ENCODE results near the gene DIS3L. TPM values are rescaled to one million over a fixed set of nuclear protein-coding genes. Genes with fewer than 3 reads are reported as not detected.
A peak's percentile ranks its signal among the peaks of the same experiment; 100 is the strongest.

Gene DIS3L
- total and polyA plus RNA-seq, 2 of the 13 experiments (the other 11 are each of a cell fraction or from before 2014, with no cell fraction given), result 21.0 to 50.5 TPM

- TF ChIP-seq ZNF850 (CRISPR knock-in tag; conservative IDR thresholded peaks at IDR 0.05) (no peak), ZNF512 (CRISPR knock-in tag; IDR thresholded peaks at IDR 0.05) (no peak), PPARG (CRISPR knock-in tag; conservative IDR thresholded peaks at IDR 0.05) (no peak), ZNF547 (CRISPR knock-in tag; IDR thresholded peaks at IDR 0.05) (no peak), KDM3A (CRISPR knock-in tag; IDR thresholded peaks at IDR 0.05; ENCODE audit: low read depth) (no peak), ZNF574 (CRISPR knock-in tag; IDR thresholded peaks at IDR 0.05) (peak; percentile 24; the same call in 1 of the 2 replicates), ARHGAP35 (CRISPR knock-in tag; IDR thresholded peaks at IDR 0.05; ENCODE audit: borderline replicate concordance) (no peak), HNRNPLL (IDR thresholded peaks at IDR 0.05; ENCODE audit: low read depth, low read length, poor library complexity, severe bottlenecking) (peak; percentile 44), ZNF687 (CRISPR knock-in tag; IDR thresholded peaks at IDR 0.05) (peak; percentile 52), HMGXB4 (CRISPR knock-in tag; IDR thresholded peaks at IDR 0.05; ENCODE audit: borderline replicate concordance in 1 of 2, low read depth in 1 of 2) (peak; percentile 36 to 55; a peak in 2 of 4 replicates), E2F5 (CRISPR knock-in tag; conservative IDR thresholded peaks at IDR 0.05) (no peak)
These were observed 41.3 kb upstream of the DIS3L start (continued) for GRCh38 chr15:66251790-66252684.

Data from HepG2 (cell line).